ENCODE measurements around the gene IPO7.
"Not testable (repeated sequence)": the region's sequence is repeated elsewhere in the genome, so short reads cannot be mapped to it uniquely, and the experiment has no call there.

Gene IPO7

DNA sequence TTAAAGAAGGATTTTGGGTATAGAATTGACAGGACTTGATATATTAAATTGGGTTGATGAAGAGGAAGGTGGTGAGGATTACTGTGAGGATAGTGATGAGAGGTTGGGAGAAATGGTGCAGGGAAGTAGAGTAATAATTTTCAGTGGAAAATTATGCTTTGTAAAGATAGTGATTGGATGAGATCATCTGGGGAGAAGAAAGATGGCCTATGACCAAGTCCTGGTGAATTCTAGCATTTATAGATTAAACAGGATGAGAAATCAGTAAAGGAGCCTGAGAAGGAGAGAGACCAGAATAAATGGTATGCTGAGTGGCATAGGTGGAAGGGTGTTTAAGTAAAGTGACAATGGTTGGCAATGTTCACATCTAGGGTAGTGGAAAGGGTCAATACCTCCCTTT lies 15.0 kb downstream of the IPO7 start:
- DNase-seq: no peak

DNA sequence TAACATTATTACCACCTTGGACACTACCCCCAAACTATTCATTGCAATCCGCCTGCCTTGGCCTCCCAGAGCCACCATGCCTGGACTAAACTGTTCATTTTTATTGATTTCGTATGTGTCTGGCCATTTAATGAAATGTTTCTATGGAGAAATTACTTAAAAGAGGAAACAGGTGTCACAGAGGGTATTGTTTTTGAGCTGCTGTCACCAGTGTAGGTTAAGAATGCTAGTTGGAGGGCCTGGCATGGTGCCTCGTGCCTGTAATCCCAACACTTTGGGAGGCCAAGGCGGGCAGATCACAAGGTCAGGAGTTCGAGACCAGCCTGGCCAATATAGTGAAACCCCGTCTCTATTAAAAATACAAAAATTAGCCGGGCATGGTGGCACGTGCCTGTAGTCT lies 17.4 kb downstream of the IPO7 start:
- DNase-seq: not testable (repeated sequence)

DNA sequence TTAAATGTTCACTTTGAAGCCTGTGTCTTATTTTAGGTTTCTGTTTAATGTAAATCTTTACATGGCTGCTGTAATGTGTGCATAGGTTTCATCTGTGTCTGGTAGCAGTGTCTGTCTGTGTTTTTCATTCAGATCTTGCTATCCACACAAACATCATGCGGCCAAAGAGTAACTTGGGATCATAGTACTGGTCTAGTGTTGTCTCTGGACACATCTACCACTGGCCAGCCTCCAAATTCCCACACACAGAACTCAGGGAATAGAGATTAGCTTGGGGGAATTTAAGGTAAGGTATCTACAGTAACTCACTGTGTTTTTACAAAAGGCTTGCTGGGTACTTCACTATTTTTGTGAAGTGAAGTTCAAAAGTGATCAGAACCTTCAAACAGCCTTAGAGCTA lies 44.3 kb downstream of the IPO7 start:
- DNase-seq: no peak

DNA sequence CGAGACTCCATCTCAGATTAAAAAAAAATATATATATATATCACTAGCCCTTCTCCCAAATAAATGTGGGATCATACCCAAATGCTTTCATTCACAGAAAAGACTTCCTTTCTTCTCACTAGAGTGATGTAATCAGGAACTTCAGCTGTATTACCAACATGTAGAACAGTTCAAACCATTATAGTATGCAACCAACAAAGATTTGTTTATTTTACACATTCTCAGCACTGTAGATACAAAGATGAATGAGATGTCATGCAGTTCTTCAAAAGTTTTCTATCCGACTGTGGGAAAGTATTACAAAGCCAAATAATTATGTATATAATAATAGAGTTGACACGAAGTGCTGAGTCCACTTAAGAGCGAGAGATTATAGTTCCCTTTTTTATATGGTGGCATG lies 54.2 kb downstream of the IPO7 start:
- no peak for DNase-seq

DNA sequence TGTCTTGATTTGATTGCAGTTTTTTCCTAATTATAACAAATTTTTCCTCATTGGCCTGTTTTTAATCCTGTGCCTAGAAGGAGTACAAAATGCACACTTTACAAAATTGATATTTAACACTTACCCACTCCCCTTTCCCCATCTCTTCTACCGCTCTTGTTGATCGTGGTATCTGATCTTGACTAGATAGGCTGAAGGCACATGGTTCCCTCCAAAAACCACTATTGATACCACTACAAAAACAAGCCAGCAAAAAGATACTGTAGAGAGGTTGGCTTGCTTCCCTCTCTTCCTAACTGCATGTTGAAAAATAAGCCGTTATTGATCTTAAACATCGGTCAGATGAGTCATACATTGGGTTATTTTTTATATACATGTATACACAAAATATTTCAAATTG lies 61.8 kb downstream of the IPO7 start:
- no peak for DNase-seq

DNA sequence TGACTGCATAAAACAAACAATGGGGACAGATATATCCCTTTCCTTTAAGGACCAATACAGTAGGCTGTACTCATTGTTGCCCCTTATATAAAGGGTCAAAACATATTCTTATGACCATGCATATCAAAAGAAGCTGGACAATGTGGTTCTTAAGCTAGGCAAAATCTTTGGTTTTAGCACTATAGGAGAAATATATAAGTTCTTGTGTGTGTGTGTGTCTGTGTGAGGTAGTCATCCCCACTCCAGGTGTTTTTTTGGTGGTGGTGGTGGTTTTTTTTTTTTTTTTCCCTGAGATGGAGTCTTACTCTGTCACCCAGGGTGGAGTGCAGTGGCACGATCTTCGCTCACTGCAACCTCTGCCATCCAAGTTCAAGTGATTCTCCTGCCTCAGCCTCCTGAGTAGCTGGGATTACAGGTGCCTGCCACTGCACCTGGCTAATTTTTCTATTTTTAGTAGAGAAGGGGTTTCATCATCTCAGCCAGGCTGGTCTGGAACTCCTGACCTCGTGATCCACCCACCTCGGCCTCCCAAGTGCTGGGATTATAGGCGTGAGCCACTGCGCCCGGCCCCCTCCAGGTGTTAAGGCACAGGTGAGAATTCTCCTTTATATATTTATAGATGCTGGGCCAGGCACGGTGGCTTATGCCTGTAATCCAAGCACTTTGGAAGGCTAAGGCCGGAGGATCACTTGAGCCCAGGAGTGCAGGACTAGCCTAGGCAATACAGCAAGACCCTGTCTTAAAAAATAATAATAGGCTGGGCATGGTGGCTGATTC lies 64.3 kb downstream of the IPO7 start:
- DNase-seq: no peak

DNA sequence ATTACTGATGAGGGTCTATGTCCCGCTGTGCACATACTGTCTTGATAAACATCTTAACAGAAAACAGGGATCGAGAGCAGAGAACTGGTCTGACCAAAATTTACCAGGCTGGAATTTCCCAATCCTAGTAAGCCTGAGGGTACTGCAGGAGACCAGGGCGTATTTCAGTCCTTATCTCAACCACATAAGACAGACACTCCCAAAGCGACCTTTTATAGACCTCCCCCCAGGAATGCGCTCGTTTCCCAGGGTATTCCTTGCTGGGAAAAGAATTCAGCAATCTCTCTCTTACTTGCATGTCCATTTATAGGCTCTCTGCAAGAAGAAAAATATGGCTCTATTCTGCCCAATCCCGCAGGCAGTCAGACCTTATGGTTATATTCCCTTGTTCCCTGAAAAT lies 67.6 kb downstream of the IPO7 start:
- DNase-seq: not testable (repeated sequence)

DNA sequence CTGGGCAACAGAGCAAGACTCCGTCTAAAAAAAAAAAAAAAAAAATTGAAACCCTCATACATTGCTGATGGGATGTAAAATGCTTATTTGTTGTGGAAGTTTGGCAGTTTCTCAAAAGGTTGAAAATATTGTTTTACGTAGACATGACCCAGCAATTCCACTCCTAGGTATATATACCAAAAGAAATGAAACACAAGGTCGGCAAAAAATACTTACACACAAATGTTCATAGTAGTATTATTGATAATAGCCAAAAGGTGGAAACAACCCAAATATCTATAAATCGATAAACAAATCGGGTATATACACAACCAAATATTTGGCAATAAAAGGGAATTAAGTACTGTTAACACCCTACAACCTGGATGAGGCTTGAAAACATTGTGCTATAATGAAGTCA lies 71.3 kb downstream of the IPO7 start:
- no peak for DNase-seq

DNA sequence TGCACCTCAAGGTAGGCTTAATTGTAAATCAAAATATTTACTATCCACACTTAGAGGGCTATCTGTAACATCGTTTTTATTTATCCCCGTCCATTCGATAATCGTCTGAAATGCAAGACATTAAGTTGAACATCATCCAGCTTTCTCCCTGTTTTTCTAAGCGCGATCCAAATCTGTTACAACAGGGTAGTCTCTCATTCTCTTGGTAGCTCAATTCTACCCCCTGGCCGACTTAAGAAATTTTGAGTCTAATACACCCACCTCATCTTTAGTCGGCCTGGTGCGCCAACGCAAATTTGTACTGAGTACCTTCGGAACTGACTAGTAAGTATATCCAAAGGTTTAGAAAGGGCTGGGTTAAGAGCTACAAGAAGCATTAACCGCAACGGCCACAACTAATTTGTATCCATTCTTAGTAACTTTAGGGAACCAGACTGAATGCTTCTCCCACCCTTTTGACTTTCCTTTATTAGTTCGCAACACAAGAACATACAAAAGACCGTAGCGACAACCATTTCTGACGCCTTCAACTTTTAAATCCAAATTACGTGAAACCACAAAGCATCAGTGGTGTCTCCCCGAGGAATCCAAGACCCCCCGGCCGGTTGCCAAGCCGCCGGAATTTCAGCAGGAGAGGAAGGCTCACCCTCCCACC lies 75.3 kb downstream of the IPO7 start:
- peak; percentile 51 for DNase-seq

DNA sequence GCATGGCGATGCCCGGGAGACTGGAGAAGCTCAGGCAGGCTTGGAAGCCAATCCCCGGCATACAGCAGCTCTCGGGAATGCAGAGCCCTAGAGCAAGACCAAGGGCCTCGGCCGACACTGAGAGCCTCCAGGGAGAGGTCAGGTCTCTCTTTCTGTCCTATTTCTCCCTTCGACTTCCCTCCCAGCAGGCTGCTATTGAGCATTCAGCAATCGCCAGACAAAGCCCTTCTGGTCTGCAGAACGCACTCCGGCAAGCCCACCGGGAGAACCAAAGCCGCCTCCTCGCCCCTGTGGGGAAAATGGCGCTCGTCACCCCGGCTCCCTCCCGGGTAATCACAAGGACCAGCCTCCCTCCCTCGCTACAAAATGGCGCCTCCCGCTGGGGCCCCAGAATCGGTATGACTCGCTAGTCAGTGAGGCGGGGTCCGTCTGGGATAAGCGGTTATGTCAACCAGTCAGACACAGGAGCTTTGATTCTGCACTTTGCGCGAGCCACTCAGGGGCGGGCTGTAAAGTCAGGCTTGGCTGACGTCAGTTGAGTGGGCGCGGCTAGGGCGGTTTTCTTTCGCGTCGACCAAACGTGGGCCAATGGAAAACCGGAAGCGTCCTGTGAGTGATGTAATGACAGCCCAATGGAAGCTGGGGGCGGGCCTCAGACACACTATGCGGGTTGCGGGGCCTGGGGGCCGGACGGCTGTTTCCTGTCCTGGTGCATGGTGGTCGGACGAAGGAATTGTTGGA lies 76.0 kb downstream of the IPO7 start, which contains the start of gene ZNF143:
TSS of gene ZNF143 (plus strand) at position 691 of the 741 bp plus-strand sequence. CDS start 10,297 bp downstream, outside the sequence.
- DNase-seq: peak; percentile 100

DNA sequence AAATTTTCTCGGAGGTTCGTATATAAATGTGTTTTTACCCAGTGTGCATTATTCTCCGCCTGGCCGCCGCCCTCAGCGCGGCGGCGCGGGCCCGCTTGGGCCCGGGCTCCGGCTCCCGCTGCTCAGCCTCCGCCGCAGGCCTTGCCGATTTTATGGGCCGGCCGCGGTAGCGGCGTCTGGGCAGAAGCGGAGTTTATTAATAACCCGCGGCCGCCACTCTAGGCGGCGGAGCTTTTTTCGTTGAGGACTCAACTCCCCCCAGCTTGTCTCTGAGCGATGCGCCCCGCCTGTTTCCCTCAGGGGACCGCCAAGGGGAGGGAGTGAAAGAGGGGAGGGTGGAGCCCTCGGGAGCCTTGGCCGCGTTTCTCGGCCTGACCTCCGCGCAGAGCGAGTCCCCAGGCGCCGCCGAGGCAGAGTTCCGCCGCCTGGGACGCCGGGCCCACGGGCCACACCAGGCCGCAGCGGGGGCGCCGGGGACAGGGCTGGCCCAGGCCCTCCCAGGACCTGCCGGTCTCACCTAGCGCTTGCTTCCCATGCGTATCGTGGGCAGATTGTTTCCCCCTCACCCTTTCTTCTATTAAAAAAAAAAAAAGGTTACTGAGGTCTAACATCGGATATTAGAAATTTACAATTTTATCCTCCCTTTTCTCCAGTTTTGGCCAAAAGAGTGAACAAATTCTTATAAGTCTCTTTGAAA lies 76.8 kb downstream of the IPO7 start:
- DNase-seq: peak; percentile 94

DNA sequence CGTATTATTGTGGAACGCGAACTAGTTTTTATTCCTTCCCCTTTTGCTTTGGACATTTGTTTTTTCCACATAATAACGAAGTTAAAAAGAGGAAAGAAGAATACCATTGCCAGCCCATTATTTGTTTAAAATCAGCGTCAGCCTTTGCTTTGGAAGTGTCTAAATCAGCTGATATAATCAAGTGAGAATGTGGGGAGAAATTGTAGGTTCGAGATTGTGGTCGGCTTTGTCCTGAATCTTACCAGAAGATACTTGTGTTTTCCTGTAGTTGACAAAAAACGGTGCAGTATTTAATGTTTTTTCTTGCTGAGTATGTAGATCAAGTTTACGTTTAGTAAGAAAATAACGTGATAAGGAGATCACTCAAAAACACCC lies 77.3 kb downstream of the IPO7 start:
- DNase-seq: peak; percentile 19

DNA sequence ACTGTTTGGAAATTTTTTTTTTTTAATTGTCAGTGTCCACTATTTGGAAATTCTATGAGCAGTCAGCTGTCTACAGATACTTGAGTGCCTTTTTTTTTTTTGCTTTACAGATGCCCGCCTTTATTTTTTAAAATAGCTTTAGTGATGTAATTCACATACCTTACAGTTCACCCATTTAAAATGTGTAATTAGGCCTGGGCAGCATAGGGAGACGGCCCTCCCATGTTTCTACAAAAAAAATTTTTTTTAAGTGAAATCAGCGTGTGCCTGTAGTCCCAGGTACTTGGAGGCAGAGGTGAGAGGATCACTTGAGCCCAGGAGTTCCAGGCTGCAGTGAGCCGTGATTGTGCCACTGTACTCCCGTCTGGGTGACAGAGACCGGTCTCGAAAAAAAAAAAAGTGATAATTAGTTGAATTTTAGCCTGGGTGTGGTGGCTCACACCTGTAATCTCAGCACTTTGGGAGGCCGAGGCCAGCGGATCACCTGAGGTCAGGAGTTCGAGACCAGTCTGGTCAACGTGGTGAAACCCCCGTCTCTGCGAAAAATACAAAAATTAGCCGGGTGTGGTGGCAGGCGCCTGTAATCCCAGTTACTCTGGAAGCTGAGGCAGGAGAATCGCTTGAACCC lies 77.8 kb downstream of the IPO7 start:
- DNase-seq: no peak

DNA sequence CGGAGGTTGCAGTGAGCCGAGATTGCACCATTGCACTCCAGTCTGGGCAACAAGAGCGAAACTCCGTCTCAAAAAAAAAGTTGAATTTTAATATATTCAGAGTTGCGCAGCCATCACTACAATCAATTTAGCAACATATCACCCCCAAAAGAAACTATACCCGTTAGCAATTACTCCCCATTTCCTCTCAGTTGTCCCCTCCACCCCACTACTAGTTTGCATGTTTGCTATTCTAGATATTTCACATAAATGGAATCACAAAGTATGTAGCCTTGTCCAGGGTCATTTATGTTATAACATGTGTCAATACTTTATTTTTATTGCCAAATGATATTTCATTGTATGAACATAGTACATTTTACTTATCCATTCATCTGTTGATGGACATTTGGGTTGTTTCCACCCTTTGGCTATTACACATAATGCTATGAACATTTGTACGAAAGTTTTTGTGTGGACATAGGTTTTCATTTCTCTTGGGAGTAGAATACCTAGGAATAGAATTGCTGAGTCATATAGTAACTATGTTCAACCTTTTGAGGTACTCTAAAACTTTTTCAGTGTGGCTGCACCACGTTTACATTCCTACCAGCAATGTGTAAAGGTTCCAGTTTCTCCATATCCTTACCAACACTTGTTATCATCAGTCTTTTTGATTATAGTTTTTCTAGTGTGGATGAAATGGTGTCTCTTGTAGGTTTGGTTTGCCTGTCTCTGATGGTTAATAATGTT lies 78.5 kb downstream of the IPO7 start:
- DNase-seq: no peak

DNA sequence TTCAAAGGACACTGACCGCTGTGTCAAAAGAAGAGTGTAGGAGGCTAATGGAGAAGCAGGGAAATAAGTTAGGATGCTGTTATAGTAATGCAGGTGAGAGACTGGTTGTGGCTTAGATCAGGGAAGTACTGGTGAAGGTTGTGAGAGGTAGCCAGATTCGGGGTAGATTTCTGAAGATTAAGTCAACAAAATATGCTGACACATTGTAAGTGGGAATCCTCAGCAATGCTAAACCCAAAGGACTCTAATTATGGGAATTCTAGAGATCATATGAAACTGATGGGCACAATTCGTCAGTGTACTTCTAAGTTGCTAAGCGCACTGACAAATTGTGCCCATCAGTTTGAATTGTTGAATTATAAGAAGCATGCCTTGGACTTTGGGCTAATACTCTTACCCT lies 86.3 kb downstream of the IPO7 start:
- DNase-seq: no peak

DNA sequence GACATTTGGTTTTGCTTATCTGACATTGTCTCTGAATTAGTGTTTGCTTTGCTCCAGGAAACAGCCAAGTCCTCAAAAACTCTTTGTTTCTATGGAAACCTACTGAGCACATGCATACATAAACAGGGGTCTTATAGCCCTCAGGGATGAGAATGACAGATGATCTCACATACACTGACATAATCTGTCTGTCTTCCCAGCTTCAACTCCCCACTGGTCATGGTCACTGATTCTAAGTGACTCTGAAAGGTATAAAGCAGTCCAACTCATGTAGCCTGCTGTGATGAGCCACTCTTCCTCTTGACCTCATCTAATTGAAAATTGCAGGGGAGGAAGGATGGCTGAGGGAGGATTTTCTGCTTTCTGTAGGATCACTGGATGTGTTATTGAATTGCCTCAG lies 89.0 kb downstream of the IPO7 start:
- no peak for DNase-seq

DNA sequence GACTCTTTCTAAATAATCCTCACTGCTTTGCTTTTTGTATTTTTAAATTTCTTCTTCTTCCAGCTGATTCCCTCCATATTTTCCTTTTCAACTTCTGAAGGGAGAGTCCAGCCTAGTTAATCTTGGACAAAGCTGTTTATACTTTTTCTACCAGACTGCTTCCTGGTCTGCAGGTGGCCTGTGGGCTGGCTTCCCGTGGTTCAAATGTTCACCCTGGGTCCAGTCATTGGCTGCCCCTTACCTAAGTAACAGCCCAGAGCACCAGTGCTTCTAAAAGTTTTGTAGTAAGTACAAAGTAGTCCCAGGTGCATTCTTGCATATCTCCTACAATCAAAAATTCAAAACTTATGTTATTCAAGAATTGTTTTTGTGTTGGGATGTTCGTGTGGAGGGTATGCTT lies 95.4 kb downstream of the IPO7 start:
- no peak for DNase-seq

DNA sequence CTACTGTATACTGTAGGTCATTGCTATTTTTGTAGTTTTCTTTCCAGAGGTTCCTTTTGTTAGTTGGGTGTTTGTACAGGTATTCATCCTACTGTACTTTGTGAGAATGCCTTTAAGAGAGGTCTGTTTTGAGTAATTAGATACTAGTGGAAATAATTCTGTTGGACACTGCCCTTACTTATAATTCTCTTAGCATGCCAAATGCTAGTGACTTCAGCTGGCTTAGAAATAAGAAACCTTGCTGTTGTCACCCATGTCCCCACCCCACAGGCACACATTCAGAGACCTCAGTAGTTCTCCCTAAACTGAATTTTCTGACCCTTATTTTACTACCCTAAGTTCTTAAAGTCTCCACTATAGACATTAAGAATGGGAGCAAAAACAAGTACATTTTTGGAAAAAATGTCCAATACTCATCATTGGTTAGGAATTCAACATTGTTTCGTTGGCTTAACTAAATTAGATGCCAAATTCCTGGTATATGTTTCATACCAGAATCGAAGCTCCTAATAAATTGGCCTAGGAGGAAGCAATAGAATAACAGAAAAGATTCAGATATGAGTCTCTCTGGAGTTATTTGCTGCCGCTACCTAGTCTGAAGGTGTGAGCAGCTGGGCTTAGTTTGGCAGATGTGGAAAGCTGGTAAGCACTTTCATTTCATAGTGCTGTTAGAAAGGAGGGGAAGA lies 104.8 kb downstream of the IPO7 start:
- DNase-seq: no peak

DNA sequence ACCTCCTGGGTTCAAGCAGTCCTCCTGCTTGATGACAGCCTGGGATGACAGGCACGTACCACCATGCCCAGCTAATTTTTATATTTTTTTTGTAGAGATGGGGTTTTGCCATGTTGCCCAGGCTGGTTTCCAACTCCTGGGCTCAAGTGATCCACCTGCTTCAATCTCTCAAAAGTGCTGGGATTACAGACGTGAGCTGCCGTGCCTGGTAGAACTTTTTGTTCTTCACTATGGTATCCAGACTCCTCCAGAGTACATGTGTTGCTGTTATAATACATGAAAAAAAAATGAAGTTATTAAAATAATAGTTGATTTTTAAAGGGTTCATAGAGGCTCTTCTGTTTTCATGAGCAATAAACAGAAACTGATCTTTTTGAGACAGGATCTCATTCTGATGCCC lies 105.9 kb downstream of the IPO7 start:
- DNase-seq: no peak

DNA sequence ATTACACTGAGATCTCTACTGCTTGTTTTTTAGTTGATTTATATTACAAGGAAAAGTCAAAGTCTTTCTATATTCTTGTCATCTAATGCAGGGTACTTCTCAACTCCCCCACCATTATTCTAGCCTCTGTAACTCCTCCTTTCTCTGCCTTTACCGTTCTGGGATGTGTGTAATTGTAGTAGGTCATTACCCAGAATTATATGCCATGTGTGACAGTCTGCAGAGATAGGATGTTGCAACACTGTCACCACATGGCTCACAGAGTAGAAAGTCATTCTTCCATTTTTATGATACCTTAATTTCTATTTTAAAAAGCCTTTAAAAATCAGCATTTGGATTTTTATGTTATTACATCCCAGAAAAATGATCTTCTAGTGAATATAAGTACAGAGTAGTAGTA lies 109.0 kb downstream of the IPO7 start:
- DNase-seq: no peak

DNA sequence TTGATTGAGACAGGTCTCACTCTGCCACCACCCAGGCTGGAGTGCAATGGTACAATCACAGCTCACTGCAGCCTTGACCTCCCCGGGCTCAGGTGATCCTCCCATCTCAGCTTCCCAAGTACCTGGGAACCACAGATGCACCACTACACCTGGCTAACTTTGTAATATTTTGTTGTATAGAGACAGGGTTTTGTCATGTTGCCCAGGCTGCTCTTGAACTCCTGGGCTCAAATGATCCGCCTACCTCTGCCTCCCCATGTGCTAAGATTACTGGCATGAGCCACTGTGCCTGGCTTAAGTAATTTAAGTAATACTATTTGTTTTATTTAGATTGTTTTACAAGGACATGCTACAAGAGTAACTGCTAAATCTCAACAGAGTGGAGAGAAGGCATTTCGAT lies 109.9 kb downstream of the IPO7 start:
- no peak for DNase-seq

All from NCI-H1105 treated with DMSO at 0.1 percent for 48 hours (cell line).